Measurements from ENCODE around the gene ARFRP1. TPM values are rescaled to one million over a fixed set of nuclear protein-coding genes. Genes with fewer than 3 reads are reported as not detected.

The ARFRP1 gene
- total RNA-seq, 1 experiment from 2014 or later: 42.7 TPM

DNA sequence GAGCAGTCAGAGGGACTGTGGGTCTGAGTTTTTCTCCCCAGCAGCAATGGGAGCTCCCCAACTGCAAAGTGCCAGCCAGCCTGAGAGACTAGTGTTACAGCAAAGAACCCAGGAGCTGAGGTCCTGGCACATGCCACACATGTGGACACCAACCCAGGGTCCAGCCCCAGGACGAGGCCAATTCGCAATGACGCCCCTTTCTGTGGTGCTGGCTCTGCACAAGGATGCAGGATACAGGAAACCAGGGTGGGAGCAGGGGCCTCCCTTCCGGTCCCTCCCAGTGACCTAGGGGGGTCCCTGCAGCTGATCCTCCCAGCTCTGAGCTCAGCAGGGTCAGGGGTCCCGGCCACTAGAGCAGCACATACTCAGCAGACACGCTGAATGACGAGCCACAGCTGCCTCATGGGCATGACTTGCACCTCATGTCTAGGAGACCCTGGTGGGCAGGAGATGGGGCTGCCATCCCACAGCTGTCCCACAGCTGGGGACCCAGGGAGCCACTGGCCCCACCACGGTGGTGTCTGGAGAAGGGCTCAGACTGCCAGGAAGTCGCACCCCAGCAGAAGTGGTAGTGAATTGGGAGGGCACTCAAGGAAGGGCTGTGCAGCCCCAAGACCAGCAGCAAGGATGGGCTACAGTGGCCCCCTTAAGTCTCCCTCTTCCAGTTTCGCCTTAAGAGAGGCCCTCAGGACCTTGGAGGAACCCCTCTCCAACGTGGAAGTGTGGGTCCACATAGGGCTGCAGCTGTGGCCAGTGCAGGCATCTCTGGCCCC, 3.6 kb downstream of the ARFRP1 start:
- H3K4me3 Mint-ChIP-seq: no peak overlapping the region; a peak in 1 of 5 replicates
- Histone ChIP-seq H3K23me2 (ENCODE audit: insufficient read length, low read depth, low read length, poor library complexity, severe bottlenecking) (peaks cover 12% of the 10 kb centered on the region), H3K79me2 (ENCODE audit: insufficient read depth, low read length) (peaks cover 4% of the 10 kb centered on the region; the same call in 1 of the 2 replicates), H2BK120ac (ENCODE audit: low read depth, low read length, poor library complexity, severe bottlenecking) (no peak overlapping the region), H3K27ac (ENCODE audit: insufficient read length, low read depth, low read length) (no peak overlapping the region), H3K23ac (ENCODE audit: insufficient read length, low read depth, low read length) (no peak overlapping the region), H3K4me1 (ENCODE audit: insufficient read depth, low read length) (no peaks in the 10 kb centered on the region), H2BK12ac (ENCODE audit: insufficient read length, low read depth, low read length) (no peak overlapping the region), H2BK15ac (ENCODE audit: low read depth, low read length) (no peak overlapping the region), H3K4ac (ENCODE audit: low read depth, low read length) (no peak overlapping the region), H4K8ac (replicated peaks; ENCODE audit: insufficient read length, low read depth, low read length) (no peak overlapping the region), H4K91ac (ENCODE audit: insufficient read length, low read depth, low read length) (no peak overlapping the region), H3K18ac (ENCODE audit: insufficient read length, low read depth, low read length) (no peak overlapping the region), H3K9ac (ENCODE audit: extremely low read depth, insufficient read length, low read length) (no peak overlapping the region), H3T11ph (ENCODE audit: low read length) (no peak overlapping the region), H3K56ac (ENCODE audit: insufficient read length, low read depth, low read length) (no peak overlapping the region), H2BK5ac (ENCODE audit: insufficient read length, low read length) (no peak overlapping the region), H4K20me1 (ENCODE audit: control insufficient read depth, insufficient read depth, insufficient read length) (no peaks in the 10 kb centered on the region), H3K9me3 (ENCODE audit: control insufficient read depth, low read depth, low read length) (no peaks in the 10 kb centered on the region), H2AK5ac (ENCODE audit: insufficient read length, low read length) (no peak overlapping the region), H3K4me2 (ENCODE audit: insufficient read depth, insufficient read length, low read length) (no peak overlapping the region), H3K27me3 (ENCODE audit: insufficient read depth, low read length) (no peaks in the 10 kb centered on the region), H2AFZ (ENCODE audit: low read length) (no peak overlapping the region), H2BK20ac (ENCODE audit: low read depth, low read length, poor library complexity, severe bottlenecking) (no peak overlapping the region), H3K79me1 (ENCODE audit: insufficient read depth, low read depth, low read length, poor library complexity, severe bottlenecking) (peaks cover 4% of the 10 kb centered on the region), H4K5ac (ENCODE audit: insufficient read length, low read depth, low read length) (no peak overlapping the region), H3K14ac (ENCODE audit: insufficient read depth, low read length) (no peak overlapping the region)
- H3K4me1 Mint-ChIP-seq: peaks cover 8 to 16% of the 10 kb centered on the region in 2 experiments
- H3K36me3 Mint-ChIP-seq (ENCODE audit: insufficient read depth in 1 of 3, low read depth in 3 of 3): peaks cover 21 to 35% (median 32%) of the 10 kb centered on the region in 3 experiments
- no peak for DNase-seq
- WGBS (ENCODE audit: extremely low coverage, insufficient read length, low lambda C conversion rate): no CpG with 5 or more reads among the region's 11 CpGs
- TF ChIP-seq CTCF (conservative IDR thresholded peaks at IDR 0.05): no peak
- no peaks in the 10 kb centered on the region for H3K27me3 Mint-ChIP-seq (ENCODE audit: low read depth)
- H3K27ac Mint-ChIP-seq: no peak overlapping the region
- H3K9me3 Mint-ChIP-seq: no peaks in the 10 kb centered on the region
